Mesenteric fat pad (tissue), 1 donor: Measurements from ENCODE around the gene SERPINF2. TPM values are rescaled to one million over a fixed set of nuclear protein-coding genes. Genes with fewer than 3 reads are reported as not detected.
"Not testable (repeated sequence)": the region's sequence is repeated elsewhere in the genome, so short reads cannot be mapped to it uniquely, and the experiment has no call there.

Experiments
- DNase-seq: peaks from one replicate; pipeline ENCODE4 v3.0.0-alpha.2; 2020; ENCODE audit warnings: low spot score
- long read RNA-seq: library from polyadenylated mRNA; unstranded; transcript quantifications from one replicate; pipeline ENCODE4 v2.0.0, GENCODE V29; 2020
- total RNA-seq: library from RNA; stranded (reverse); fragmentation: NEBNext Ultra II Directional; extraction: Animal tissue kit (Norgen Biotek cat#: 25700); gene quantifications from one replicate; pipeline ENCODE4 v1.2.1, GENCODE V29; 2021
- donor health status: DM: yes; HTN: yes; CAD: no.

Gene SERPINF2
- total RNA-seq = 29.3 TPM
- long read RNA-seq, partial matches to known transcripts = 43 of 51 reads
- long read RNA-seq, other reads (novel, unspliced or antisense) = 8 of 51 reads

GRCh38 chr17:1742371-1743087 is at the start of gene SERPINF2:
SERPINF2 (plus strand) TSS chr17:1742871; CDS start chr17:1744996, 2,125 bp downstream.
- DNase-seq = no peak

GRCh38 chr17:1693339-1693738 is 49.3 kb upstream of the SERPINF2 start:
- no peak for DNase-seq

- DNase-seq = no peak
These were observed 47.3 kb upstream of the SERPINF2 start for GRCh38 chr17:1695365-1695764.

GRCh38 chr17:1697681-1698080 is 45.0 kb upstream of the SERPINF2 start:
- DNase-seq = no peak

GRCh38 chr17:1699891-1700290 is 42.8 kb upstream of the SERPINF2 start:
- not testable (repeated sequence) for DNase-seq

GRCh38 chr17:1703063-1703462 is 39.6 kb upstream of the SERPINF2 start:
- DNase-seq = no peak

- DNase-seq = no peak
These were observed 37.7 kb upstream of the SERPINF2 start for GRCh38 chr17:1705004-1705403.

GRCh38 chr17:1707107-1707506 is 35.6 kb upstream of the SERPINF2 start:
- no peak for DNase-seq

- not testable (repeated sequence) for DNase-seq
These were observed 33.8 kb upstream of the SERPINF2 start for GRCh38 chr17:1708791-1709346.

- DNase-seq = no peak
These were observed 33.2 kb upstream of the SERPINF2 start for GRCh38 chr17:1709403-1709951.

GRCh38 chr17:1709971-1710806 is 32.5 kb upstream of the SERPINF2 start, which contains the start of gene TLCD2:
TLCD2 (minus strand) TSS chr17:1710377; CDS start chr17:1710242, 135 bp downstream.
- no peak for DNase-seq

- no peak for DNase-seq
These were observed 31.7 kb upstream of the SERPINF2 start for GRCh38 chr17:1710807-1711553.

- no peak for DNase-seq
These were observed 30.9 kb upstream of the SERPINF2 start for GRCh38 chr17:1711804-1712203.

- DNase-seq = no peak
These were observed 30.4 kb upstream of the SERPINF2 start for GRCh38 chr17:1712271-1712670.

- DNase-seq = no peak
These were observed 29.4 kb upstream of the SERPINF2 start for GRCh38 chr17:1713160-1713877.

- no peak for DNase-seq
These were observed 28.7 kb upstream of the SERPINF2 start for GRCh38 chr17:1713878-1714426.

- peak; percentile 98 for DNase-seq
These were observed 28.2 kb upstream of the SERPINF2 start for GRCh38 chr17:1714427-1714979.

- DNase-seq = peak; percentile 97
These were observed 27.5 kb upstream of the SERPINF2 start for GRCh38 chr17:1714980-1715802.

GRCh38 chr17:1715803-1716075 is 26.9 kb upstream of the SERPINF2 start:
- DNase-seq = no peak
